Nephron (organoid): ENCODE results near the gene DNAJC18.

ENCODE experiments used
- H3K27ac Mint-ChIP-seq, 3 experiments: 2 replicates each; pipeline ENCODE4 v1.8.0; 2020; ENCODE audit warnings: mixed read lengths in 3 of 3, mild to moderate bottlenecking in 2 of 3, moderate library complexity in 1 of 3
- H3K27me3 Mint-ChIP-seq: 2 replicates; pipeline ENCODE4 v1.8.0; 2021; ENCODE audit warnings: low read depth, mild to moderate bottlenecking, moderate library complexity, mixed read lengths
- H3K36me3 Mint-ChIP-seq: 2 replicates; pipeline ENCODE4 v1.8.0; 2020; ENCODE audit warnings: low read depth, mixed read lengths
- H3K4me1 Mint-ChIP-seq: 2 replicates; pipeline ENCODE4 v1.8.0; 2020; ENCODE audit warnings: mixed read lengths
- H3K4me3 Mint-ChIP-seq, 3 experiments: 2 replicates each; pipeline ENCODE4 v1.8.0; 2020; ENCODE audit warnings: mild to moderate bottlenecking in 3 of 3, mixed read lengths in 3 of 3, moderate library complexity in 2 of 3
- H3K9me3 Mint-ChIP-seq: 2 replicates; pipeline ENCODE4 v1.8.0; 2020; ENCODE audit warnings: mixed read lengths
- CTCF ChIP-seq, 3 experiments: fragments of 200-600 bp; sonication (generic); IDR thresholded peaks; one replicate each; pipeline ENCODE4 v1.5.0; 2021; ENCODE audit warnings: antibody characterized with exemption in 3 of 3; ENCODE audit not compliant: unreplicated experiment in 3 of 3

DNAJC18 gene

GRCh38 chr5:139368613-139369012 is 70.7 kb downstream of the DNAJC18 start:
- peak in 2 of 3 experiments; percentile 8 to 22 for TF ChIP-seq CTCF (IDR thresholded peaks at IDR 0.05; ENCODE audit: unreplicated experiment in 3 of 3)
- Mint-ChIP-seq H3K27ac (peak overlapping the region; percentile 57 to 67 (median 64)), H3K27me3 (no peaks in the 10 kb centered on the region), H3K4me3 (no peak overlapping the region), H3K4me1 (peaks cover 26% of the 10 kb centered on the region), H3K9me3 (no peaks in the 10 kb centered on the region), H3K36me3 (peaks cover 64% of the 10 kb centered on the region)

GRCh38 chr5:139364466-139364865 is 74.9 kb downstream of the DNAJC18 start:
- Mint-ChIP-seq H3K4me1 (peaks cover 27% of the 10 kb centered on the region), H3K4me3 (no peak overlapping the region), H3K36me3 (peaks cover 55% of the 10 kb centered on the region), H3K9me3 (no peaks in the 10 kb centered on the region), H3K27ac (peak overlapping the region; percentile 31 to 77 (median 66)), H3K27me3 (no peaks in the 10 kb centered on the region)
- TF ChIP-seq CTCF (IDR thresholded peaks at IDR 0.05; ENCODE audit: unreplicated experiment in 3 of 3) = no peak

GRCh38 chr5:139363937-139364336 is 75.4 kb downstream of the DNAJC18 start:
- H3K4me3 Mint-ChIP-seq = no peak overlapping the region
- TF ChIP-seq CTCF (IDR thresholded peaks at IDR 0.05; ENCODE audit: unreplicated experiment in 3 of 3) = no peak
- peaks cover 23% of the 10 kb centered on the region for H3K4me1 Mint-ChIP-seq
- H3K27me3 Mint-ChIP-seq = no peaks in the 10 kb centered on the region
- peaks cover 55% of the 10 kb centered on the region for H3K36me3 Mint-ChIP-seq
- H3K27ac Mint-ChIP-seq = peak overlapping the region; percentile 31 to 77 (median 66)
- no peaks in the 10 kb centered on the region for H3K9me3 Mint-ChIP-seq

- Mint-ChIP-seq H3K36me3 (peaks cover 61% of the 10 kb centered on the region), H3K4me1 (peaks cover 16% of the 10 kb centered on the region), H3K27ac (no peak overlapping the region), H3K4me3 (no peak overlapping the region), H3K27me3 (peaks cover 4% of the 10 kb centered on the region), H3K9me3 (no peaks in the 10 kb centered on the region)
- TF ChIP-seq CTCF (IDR thresholded peaks at IDR 0.05; ENCODE audit: unreplicated experiment in 3 of 3) = no peak
Measured at GRCh38 chr5:139361835-139362429, 77.4 kb downstream of the DNAJC18 start.

GRCh38 chr5:139360384-139360783 is 78.9 kb downstream of the DNAJC18 start:
- peaks cover 4% of the 10 kb centered on the region for H3K27me3 Mint-ChIP-seq
- peaks cover 57% of the 10 kb centered on the region for H3K36me3 Mint-ChIP-seq
- no peak overlapping the region for H3K4me3 Mint-ChIP-seq
- no peak overlapping the region for H3K27ac Mint-ChIP-seq
- H3K9me3 Mint-ChIP-seq = no peaks in the 10 kb centered on the region
- peaks cover 16% of the 10 kb centered on the region for H3K4me1 Mint-ChIP-seq
- no peak for TF ChIP-seq CTCF (IDR thresholded peaks at IDR 0.05; ENCODE audit: unreplicated experiment in 3 of 3)
